MCF 10A (cell line): Measurements from ENCODE around the gene LPO. TPM values are rescaled to one million over a fixed set of nuclear protein-coding genes. Genes with fewer than 3 reads are reported as not detected.

Experiments
- BruUV-seq: library from RNA; stranded (reverse); fragments of 400-500 nt; replicated peaks from 2 replicates; lab custom pipeline; 2021; lab: Mats Ljungman, UMichigan
- CTCF ChIA-PET: fragments of 300-600 bp; sonication (Branson Sonifier 250); formaldehyde crosslinking; extraction: SDS; loops from one replicate; lab custom pipeline; 2021; ENCODE audit warnings: antibody characterized with exemption, inconsistent platforms; lab: Yijun Ruan, JAX
- POLR2A ChIA-PET: fragments of 300-600, 350-650 bp; sonication (Branson Sonifier 250); formaldehyde crosslinking; extraction: SDS; loops from one replicate; lab custom pipeline; 2020; ENCODE audit warnings: antibody characterized with exemption, inconsistent platforms; lab: Yijun Ruan, JAX
- DNase-seq: peaks from one replicate; pipeline ENCODE4 v3.0.0-alpha.2; 2018; ENCODE audit not compliant: unreplicated experiment
- H3K27ac Mint-ChIP-seq: one replicate; pipeline ENCODE4 v1.8.0; 2022; ENCODE audit warnings: mild to moderate bottlenecking, low read depth, mixed read lengths; ENCODE audit not compliant: unreplicated experiment
- H3K27me3 Mint-ChIP-seq: one replicate; pipeline ENCODE4 v1.8.0; 2022; ENCODE audit warnings: mixed read lengths; ENCODE audit not compliant: insufficient read depth, unreplicated experiment
- H3K36me3 Mint-ChIP-seq: one replicate; pipeline ENCODE4 v1.8.0; 2022; ENCODE audit warnings: mild to moderate bottlenecking, moderate library complexity, mixed read lengths; ENCODE audit not compliant: insufficient read depth, unreplicated experiment
- H3K4me1 Mint-ChIP-seq: one replicate; pipeline ENCODE4 v1.8.0; 2022; ENCODE audit warnings: mixed read lengths; ENCODE audit not compliant: insufficient read depth, unreplicated experiment
- H3K4me3 Mint-ChIP-seq: one replicate; pipeline ENCODE4 v1.8.0; 2022; ENCODE audit warnings: mild to moderate bottlenecking, moderate library complexity, mixed read lengths; ENCODE audit not compliant: unreplicated experiment
- H3K9me3 Mint-ChIP-seq: one replicate; pipeline ENCODE4 v1.8.0; 2022; ENCODE audit warnings: mixed read lengths; ENCODE audit not compliant: unreplicated experiment
- intact Hi-C: fragments of 100-400 bp; cut with micrococcal nuclease; formaldehyde crosslinking; loops from 2 replicates; pipeline ENCODE4 v1.14.1; 2022
- total RNA-seq: library from RNA; stranded (reverse); gene quantifications from 2 replicates; pipeline ENCODE4 v1.2.3, GENCODE V29; 2022
- TF ChIP-seq, protein P1 (sequence below): fragments of 200-600 bp; IDR thresholded peaks from one replicate; pipeline ENCODE4 v1.8.0; 2022; ENCODE audit warnings: antibody characterized with exemption, mild to moderate bottlenecking; ENCODE audit not compliant: unreplicated experiment

LPO gene
- total RNA-seq, 1 experiment from 2014 or later = not detected

DNA sequence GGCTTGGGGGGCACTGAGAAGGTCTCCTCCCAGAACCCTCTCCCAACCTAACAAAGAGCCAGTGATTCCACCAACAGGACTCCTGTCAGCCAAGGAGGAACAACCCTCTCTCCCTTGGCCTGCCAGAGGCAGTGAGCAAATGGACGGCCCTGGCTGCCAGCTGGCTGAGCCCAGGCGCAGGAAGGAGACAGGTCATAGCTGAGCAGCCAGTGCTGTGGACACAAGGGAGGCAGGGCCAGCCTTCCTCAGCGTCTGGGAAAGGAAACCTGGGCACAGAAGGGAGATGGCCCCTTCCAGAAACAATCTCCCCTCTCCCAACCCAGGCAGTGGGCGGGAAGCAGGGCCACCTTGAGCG, 40.3 kb downstream of the LPO start:
- no TSS peak for BruUV-seq
- H3K27me3 Mint-ChIP-seq = peaks cover 35% of the 10 kb centered on the region
- no peak for DNase-seq
- intact Hi-C loops = no loop called here
- no peaks in the 10 kb centered on the region for H3K9me3 Mint-ChIP-seq
- no peak overlapping the region for H3K4me3 Mint-ChIP-seq
- CTCF ChIA-PET = no interaction called here
- TF ChIP-seq, protein P1, sequence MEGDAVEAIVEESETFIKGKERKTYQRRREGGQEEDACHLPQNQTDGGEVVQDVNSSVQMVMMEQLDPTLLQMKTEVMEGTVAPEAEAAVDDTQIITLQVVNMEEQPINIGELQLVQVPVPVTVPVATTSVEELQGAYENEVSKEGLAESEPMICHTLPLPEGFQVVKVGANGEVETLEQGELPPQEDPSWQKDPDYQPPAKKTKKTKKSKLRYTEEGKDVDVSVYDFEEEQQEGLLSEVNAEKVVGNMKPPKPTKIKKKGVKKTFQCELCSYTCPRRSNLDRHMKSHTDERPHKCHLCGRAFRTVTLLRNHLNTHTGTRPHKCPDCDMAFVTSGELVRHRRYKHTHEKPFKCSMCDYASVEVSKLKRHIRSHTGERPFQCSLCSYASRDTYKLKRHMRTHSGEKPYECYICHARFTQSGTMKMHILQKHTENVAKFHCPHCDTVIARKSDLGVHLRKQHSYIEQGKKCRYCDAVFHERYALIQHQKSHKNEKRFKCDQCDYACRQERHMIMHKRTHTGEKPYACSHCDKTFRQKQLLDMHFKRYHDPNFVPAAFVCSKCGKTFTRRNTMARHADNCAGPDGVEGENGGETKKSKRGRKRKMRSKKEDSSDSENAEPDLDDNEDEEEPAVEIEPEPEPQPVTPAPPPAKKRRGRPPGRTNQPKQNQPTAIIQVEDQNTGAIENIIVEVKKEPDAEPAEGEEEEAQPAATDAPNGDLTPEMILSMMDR = no peak
- no peak overlapping the region for H3K27ac Mint-ChIP-seq
- H3K4me1 Mint-ChIP-seq = no peaks in the 10 kb centered on the region
- POLR2A ChIA-PET = interaction anchor here (0.6 kb wide), 1 partner anchor 67 kb away, joined by 3 read pairs; no protein-coding TSS in a partner anchor
- H3K36me3 Mint-ChIP-seq = no peaks in the 10 kb centered on the region

DNA sequence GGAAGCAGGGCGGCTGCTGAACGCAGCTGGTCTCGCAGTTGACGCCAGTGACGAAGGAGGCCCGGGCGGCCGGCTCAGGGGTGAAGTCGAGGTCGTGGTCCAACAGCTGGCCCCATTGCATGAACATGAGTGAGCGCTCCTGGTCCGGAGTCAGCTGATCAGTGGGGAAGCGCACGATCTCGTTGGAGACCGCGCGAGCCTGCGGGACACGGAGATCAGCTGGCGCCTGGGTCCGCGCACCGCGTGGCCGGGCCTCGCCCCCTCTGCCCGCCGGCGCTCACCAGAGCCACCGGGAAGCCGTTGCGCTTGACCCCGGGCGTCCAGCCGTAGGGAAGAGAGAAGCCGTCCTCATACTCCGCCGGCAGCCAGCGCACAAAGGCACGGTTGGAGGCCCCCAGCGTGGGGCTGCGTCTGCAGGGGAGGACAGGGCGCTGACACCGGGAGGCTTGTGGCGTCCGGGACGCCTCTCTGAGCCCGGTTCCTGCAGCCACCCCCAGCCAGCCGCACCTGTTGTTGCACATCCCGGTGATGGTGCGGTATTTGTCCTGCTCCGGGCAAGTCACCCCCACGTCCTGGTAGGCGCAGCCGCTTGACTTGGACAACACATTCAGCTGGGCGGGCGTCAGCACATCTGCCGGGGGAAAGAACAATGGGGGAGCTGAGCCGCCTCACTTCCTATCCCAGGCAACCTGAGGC, 40.8 kb downstream of the LPO start:
- H3K27ac Mint-ChIP-seq = no peak overlapping the region
- ChIA-PET CTCF (no interaction called here), POLR2A (no interaction called here)
- no peaks in the 10 kb centered on the region for H3K4me1 Mint-ChIP-seq
- no peaks in the 10 kb centered on the region for H3K36me3 Mint-ChIP-seq
- DNase-seq = no peak
- no peaks in the 10 kb centered on the region for H3K9me3 Mint-ChIP-seq
- no TSS peak for BruUV-seq
- peaks cover 35% of the 10 kb centered on the region for H3K27me3 Mint-ChIP-seq
- no peak overlapping the region for H3K4me3 Mint-ChIP-seq
- intact Hi-C loops = no loop called here
- TF ChIP-seq, protein P1 = no peak

DNA sequence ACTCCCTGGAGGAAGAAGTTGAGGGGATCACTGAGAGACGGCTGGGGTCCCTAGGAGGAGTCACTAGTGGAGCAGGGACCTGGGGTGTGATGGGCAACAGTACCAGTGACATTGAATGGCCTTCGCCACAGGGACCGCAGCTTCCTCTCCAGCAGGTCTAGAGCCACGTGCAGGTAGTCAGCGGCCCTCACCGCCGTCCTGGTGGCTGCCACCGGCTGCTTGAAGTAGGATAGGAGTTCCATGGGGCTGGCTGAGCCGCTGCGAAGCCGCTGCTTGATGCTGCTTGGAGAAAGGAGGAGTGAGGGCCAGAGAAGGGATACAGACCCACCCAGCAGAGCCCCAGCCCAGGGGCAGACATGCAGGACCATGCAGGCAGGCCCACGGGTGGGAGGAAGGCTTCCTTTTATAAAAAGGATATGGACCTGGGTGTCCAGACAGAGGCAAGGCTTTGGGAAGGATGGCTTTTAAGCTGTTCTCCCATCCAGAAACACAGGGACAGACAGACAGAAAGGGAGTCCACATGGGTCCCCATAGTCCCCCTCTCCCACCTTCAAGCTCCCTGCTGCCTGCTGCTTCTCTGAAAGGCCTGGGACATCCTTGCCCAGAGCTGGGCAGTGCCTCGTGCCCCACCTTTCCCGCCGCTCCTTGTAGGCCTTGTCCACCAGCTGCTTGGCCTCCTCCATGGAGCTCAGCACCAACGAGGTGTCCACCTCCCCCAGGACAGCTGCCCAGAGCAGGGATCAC, 41.5 kb downstream of the LPO start:
- Mint-ChIP-seq H3K9me3 (no peaks in the 10 kb centered on the region), H3K4me3 (no peak overlapping the region), H3K27me3 (peaks cover 35% of the 10 kb centered on the region), H3K36me3 (no peaks in the 10 kb centered on the region), H3K27ac (no peak overlapping the region), H3K4me1 (no peaks in the 10 kb centered on the region)
- ChIA-PET POLR2A (no interaction called here), CTCF (no interaction called here)
- no TSS peak for BruUV-seq
- no peak for DNase-seq
- intact Hi-C loops = no loop called here
- TF ChIP-seq, protein P1 = no peak

DNA sequence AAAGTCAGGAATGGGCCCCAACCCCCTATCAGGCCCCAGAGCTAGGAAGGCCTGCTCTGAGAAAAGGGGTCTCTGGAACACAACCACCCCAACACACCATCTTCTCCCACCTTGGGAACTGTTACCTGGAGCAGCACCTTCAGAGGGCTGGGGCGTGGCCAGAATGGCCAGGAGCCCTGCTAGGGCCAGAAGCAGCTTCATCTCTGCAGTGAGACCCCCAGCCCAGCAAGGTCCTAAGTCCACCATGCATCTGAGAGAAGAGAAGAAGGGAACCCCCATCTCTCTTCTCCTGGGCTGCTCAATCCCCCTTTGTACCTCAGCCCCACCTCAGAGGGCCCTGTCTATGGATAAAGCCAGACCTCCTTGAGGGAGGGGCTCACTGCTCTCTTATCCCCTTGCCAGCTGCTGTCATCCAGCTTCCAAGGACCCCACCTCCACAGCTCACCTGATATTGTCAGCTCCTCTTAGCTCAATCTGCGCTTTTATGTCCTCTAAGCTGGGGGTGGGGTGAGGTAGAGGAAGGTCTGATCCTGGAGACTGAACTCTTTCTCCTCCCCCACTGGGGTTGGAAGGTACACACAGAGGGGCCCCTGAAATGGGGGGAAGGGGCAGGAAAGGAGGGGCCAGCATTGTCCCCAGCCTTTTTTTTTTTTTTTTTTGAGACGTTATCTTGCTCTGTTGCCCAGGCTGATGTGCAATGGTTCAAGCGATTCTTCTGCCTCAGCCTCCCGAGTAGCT, 42.3 kb downstream of the LPO start, which contains the start of gene MPO:
TSS of gene MPO (minus strand) at position 456 of the 738 bp plus-strand sequence. CDS start at position 279, 177 bp downstream.
- no peaks in the 10 kb centered on the region for H3K9me3 Mint-ChIP-seq
- peaks cover 35% of the 10 kb centered on the region for H3K27me3 Mint-ChIP-seq
- H3K36me3 Mint-ChIP-seq = no peaks in the 10 kb centered on the region
- no peak within 1 kb of the TSS for H3K4me3 Mint-ChIP-seq
- CTCF ChIA-PET = interaction anchor here (0.7 kb wide), 1 partner anchor 665 kb away, joined by 3 read pairs; no protein-coding TSS in a partner anchor
- TF ChIP-seq, protein P1 = no peak
- DNase-seq = no peak
- H3K4me1 Mint-ChIP-seq = no peaks in the 10 kb centered on the region
- POLR2A ChIA-PET = no interaction called here
- H3K27ac Mint-ChIP-seq = no peak within 1 kb of the TSS
- intact Hi-C loops = no loop called here
- no TSS peak for BruUV-seq
